Measurements from ENCODE around the gene FKBP1C.

DNA sequence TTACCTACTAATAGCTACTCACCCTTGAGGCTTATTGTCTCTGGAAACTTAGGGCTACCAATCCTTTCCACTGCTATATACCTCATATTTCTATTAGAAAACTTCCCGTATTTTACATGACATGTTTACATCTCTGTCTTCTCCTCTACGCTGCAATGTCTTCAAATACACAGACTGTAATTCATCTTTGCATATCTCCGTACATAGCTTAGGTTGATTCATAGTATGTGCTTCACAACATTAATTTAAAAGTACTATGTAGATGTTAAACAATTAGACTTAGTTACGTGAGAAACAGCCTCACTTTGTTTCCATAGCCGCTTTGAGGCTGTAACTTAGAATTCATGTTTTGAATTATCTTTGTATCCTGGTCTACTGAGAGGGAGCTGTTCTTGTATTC is 35.1 kb upstream of the FKBP1C start:
- TF ChIP-seq POLR2AphosphoS5 (IDR thresholded peaks at IDR 0.05) = no peak
- TF ChIP-seq, protein P1, sequence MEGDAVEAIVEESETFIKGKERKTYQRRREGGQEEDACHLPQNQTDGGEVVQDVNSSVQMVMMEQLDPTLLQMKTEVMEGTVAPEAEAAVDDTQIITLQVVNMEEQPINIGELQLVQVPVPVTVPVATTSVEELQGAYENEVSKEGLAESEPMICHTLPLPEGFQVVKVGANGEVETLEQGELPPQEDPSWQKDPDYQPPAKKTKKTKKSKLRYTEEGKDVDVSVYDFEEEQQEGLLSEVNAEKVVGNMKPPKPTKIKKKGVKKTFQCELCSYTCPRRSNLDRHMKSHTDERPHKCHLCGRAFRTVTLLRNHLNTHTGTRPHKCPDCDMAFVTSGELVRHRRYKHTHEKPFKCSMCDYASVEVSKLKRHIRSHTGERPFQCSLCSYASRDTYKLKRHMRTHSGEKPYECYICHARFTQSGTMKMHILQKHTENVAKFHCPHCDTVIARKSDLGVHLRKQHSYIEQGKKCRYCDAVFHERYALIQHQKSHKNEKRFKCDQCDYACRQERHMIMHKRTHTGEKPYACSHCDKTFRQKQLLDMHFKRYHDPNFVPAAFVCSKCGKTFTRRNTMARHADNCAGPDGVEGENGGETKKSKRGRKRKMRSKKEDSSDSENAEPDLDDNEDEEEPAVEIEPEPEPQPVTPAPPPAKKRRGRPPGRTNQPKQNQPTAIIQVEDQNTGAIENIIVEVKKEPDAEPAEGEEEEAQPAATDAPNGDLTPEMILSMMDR (IDR thresholded peaks at IDR 0.05) = no peak
- no peak for TF ChIP-seq POLR2A (IDR thresholded peaks at IDR 0.05)

Measured in breast epithelium (tissue), 3 donors.